DND-41 (cell line): ENCODE results near the gene TAB3.
"Not testable (repeated sequence)": the region's sequence is repeated elsewhere in the genome, so short reads cannot be mapped to it uniquely, and the experiment has no call there.

Source experiments
- ATAC-seq: fragments of 200-7000 bp; cut with Tn5 transposase; 3 replicates; pipeline ENCODE4 v1.9.1; 2021; ENCODE audit warnings: low read depth; ENCODE audit not compliant: insufficient read depth
- DNase-seq: peaks from one replicate; pipeline ENCODE4 v3.0.0-alpha.2; 2020
- H2AFZ ChIP-seq: 2 replicates; pipeline ENCODE4 v1.6.0; 2012; ENCODE audit warnings: low read depth, low read length
- H3K27ac ChIP-seq: 2 replicates; pipeline ENCODE4 v1.5.1; 2012; ENCODE audit warnings: low read length, inconsistent platforms
- H3K27me3 ChIP-seq: fragments of 200-600 bp; sonication (generic); 2 replicates; pipeline ENCODE4 v1.6.0; 2012; ENCODE audit warnings: low read length, mild to moderate bottlenecking, inconsistent platforms; ENCODE audit not compliant: insufficient read depth, poor library complexity
- H3K36me3 ChIP-seq: 2 replicates; pipeline ENCODE4 v1.5.1; 2012; ENCODE audit warnings: low read length, inconsistent platforms; ENCODE audit not compliant: insufficient read depth
- H3K4me1 ChIP-seq: 2 replicates; pipeline ENCODE4 v1.5.1; 2012; ENCODE audit warnings: mild to moderate bottlenecking, low read length; ENCODE audit not compliant: insufficient read depth
- H3K4me2 ChIP-seq: 2 replicates; pipeline ENCODE4 v1.6.0; 2012; ENCODE audit warnings: mild to moderate bottlenecking, moderate library complexity, low read length, inconsistent platforms; ENCODE audit not compliant: insufficient read depth
- H3K4me3 ChIP-seq, 2 experiments: fragments of 200-600 bp in 1 of 2; shearing (Covaris generic) in 1 of 2; 2 replicates each; pipeline ENCODE4 v1.5.1; 2012 to 2016; ENCODE audit warnings: inconsistent platforms in 2 of 2, low read length in 2 of 2, mild to moderate bottlenecking in 2 of 2, low read depth in 1 of 2, moderate library complexity in 1 of 2
- H3K79me2 ChIP-seq: 2 replicates; pipeline ENCODE4 v1.6.0; 2012; ENCODE audit warnings: low read length, inconsistent platforms; ENCODE audit not compliant: insufficient read depth
- H3K9ac ChIP-seq: 2 replicates; pipeline ENCODE4 v1.6.0; 2012; ENCODE audit warnings: low read depth, mild to moderate bottlenecking, inconsistent platforms, low read length, moderate library complexity
- H3K9me3 ChIP-seq: 2 replicates; pipeline ENCODE4 v1.5.1; 2012; ENCODE audit warnings: low read length, moderate library complexity, mild to moderate bottlenecking, inconsistent platforms; ENCODE audit not compliant: insufficient read depth, severe bottlenecking
- H4K20me1 ChIP-seq: 2 replicates; pipeline ENCODE4 v1.6.0; 2012; ENCODE audit warnings: low read length; ENCODE audit not compliant: insufficient read depth
- EZH2 ChIP-seq: IDR thresholded peaks from 3 replicates; pipeline ENCODE4 v1.6.1; 2012; ENCODE audit warnings: borderline replicate concordance, low read depth, mild to moderate bottlenecking, moderate library complexity, low read length, inconsistent platforms; ENCODE audit not compliant: severe bottlenecking
- TF ChIP-seq, protein P1 (sequence below): IDR thresholded peaks from 2 replicates; pipeline ENCODE4 v1.5.1; 2012; ENCODE audit warnings: borderline replicate concordance, low read length, moderate library complexity, mild to moderate bottlenecking; ENCODE audit not compliant: poor library complexity, severe bottlenecking; ENCODE audit errors: extremely low read depth

Gene TAB3

DNA sequence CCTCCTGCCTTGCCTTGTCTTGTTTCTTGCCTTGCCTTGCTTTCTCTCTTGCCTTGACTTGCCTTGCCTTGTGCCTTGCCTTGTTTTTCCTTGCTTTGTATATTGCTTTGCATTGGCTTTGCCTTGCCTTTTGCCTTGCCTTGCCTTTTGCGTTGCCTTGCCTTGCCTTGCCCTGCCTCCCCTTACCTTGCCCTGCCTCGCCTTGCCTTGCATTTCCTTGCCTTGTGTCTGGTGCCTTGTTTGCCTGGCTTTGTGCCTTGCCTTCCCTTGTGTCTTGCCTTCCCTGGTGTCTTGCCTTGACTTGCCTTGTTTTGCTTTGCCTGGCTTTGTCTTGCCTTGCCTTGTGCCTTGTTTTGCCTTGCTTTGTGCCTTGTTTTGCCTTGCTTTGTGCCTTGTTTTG is 89.7 kb downstream of the TAB3 start:
- no peak for ATAC-seq
- Histone ChIP-seq H3K79me2 (no peaks in the 10 kb centered on the region), H4K20me1 (no peaks in the 10 kb centered on the region), H3K27me3 (no peaks in the 10 kb centered on the region), H3K4me3 (no peak overlapping the region), H3K4me1 (no peaks in the 10 kb centered on the region), H2AFZ (no peak overlapping the region), H3K4me2 (no peak overlapping the region), H3K27ac (no peak overlapping the region), H3K9me3 (peaks cover 11% of the 10 kb centered on the region), H3K36me3 (no peaks in the 10 kb centered on the region), H3K9ac (no peak overlapping the region)
- no peak for TF ChIP-seq EZH2
- TF ChIP-seq, protein P1, sequence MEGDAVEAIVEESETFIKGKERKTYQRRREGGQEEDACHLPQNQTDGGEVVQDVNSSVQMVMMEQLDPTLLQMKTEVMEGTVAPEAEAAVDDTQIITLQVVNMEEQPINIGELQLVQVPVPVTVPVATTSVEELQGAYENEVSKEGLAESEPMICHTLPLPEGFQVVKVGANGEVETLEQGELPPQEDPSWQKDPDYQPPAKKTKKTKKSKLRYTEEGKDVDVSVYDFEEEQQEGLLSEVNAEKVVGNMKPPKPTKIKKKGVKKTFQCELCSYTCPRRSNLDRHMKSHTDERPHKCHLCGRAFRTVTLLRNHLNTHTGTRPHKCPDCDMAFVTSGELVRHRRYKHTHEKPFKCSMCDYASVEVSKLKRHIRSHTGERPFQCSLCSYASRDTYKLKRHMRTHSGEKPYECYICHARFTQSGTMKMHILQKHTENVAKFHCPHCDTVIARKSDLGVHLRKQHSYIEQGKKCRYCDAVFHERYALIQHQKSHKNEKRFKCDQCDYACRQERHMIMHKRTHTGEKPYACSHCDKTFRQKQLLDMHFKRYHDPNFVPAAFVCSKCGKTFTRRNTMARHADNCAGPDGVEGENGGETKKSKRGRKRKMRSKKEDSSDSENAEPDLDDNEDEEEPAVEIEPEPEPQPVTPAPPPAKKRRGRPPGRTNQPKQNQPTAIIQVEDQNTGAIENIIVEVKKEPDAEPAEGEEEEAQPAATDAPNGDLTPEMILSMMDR, result no peak
- no peak for DNase-seq

DNA sequence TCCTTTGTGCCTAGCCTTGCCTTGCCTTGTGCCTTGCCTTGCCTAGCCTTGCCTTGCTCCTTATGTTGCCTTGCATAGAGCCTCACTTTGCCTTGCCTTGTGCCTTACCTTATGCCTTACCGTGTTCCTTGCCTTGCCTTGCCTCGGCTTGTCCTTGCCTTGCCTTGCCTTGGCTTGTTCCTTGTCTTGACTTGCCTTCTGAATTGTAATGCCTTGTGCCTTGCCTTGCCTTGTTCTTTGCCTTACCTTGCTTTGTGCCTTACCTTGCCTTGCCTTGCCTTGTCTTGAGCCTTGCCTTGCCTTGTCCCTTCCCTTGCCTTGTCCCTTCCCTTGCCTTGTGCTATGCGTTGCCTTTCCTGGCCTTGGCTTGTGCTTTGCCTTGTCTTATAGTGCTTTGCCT is 90.2 kb downstream of the TAB3 start:
- no peak overlapping the region for H3K9ac ChIP-seq
- H3K4me3 ChIP-seq, result no peak overlapping the region
- no peak for DNase-seq
- H3K4me2 ChIP-seq, result no peak overlapping the region
- no peak overlapping the region for H2AFZ ChIP-seq
- no peak for TF ChIP-seq EZH2
- TF ChIP-seq, protein P1, result no peak
- no peaks in the 10 kb centered on the region for H3K4me1 ChIP-seq
- H3K79me2 ChIP-seq, result no peaks in the 10 kb centered on the region
- H3K27me3 ChIP-seq, result no peaks in the 10 kb centered on the region
- peaks cover 11% of the 10 kb centered on the region for H3K9me3 ChIP-seq
- ATAC-seq, result no peak
- H4K20me1 ChIP-seq, result no peaks in the 10 kb centered on the region
- H3K36me3 ChIP-seq, result no peaks in the 10 kb centered on the region
- H3K27ac ChIP-seq, result no peak overlapping the region

DNA sequence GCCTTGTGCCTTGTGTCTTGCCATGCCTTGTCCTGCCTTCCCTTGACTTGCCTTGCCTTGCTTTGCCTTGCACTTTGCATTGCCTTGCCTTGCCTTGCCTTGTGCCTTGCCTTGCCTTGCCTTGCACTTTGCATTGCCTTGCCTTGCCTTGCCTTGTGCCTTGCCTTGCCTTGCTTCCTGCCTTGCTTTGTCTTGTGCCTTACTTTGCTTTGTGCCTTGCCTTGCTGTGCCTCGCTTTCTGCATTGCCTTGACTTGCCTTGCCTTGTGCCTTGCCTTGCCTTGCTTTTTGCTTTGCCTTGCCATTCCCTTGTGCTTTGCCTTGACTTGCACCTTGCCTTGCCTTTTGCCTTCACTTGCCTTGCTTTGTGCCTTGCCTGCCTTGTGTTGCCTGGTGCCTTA is 91.8 kb downstream of the TAB3 start:
- peaks cover 12% of the 10 kb centered on the region for H3K9me3 ChIP-seq
- not testable (repeated sequence) for H3K27ac ChIP-seq

DNA sequence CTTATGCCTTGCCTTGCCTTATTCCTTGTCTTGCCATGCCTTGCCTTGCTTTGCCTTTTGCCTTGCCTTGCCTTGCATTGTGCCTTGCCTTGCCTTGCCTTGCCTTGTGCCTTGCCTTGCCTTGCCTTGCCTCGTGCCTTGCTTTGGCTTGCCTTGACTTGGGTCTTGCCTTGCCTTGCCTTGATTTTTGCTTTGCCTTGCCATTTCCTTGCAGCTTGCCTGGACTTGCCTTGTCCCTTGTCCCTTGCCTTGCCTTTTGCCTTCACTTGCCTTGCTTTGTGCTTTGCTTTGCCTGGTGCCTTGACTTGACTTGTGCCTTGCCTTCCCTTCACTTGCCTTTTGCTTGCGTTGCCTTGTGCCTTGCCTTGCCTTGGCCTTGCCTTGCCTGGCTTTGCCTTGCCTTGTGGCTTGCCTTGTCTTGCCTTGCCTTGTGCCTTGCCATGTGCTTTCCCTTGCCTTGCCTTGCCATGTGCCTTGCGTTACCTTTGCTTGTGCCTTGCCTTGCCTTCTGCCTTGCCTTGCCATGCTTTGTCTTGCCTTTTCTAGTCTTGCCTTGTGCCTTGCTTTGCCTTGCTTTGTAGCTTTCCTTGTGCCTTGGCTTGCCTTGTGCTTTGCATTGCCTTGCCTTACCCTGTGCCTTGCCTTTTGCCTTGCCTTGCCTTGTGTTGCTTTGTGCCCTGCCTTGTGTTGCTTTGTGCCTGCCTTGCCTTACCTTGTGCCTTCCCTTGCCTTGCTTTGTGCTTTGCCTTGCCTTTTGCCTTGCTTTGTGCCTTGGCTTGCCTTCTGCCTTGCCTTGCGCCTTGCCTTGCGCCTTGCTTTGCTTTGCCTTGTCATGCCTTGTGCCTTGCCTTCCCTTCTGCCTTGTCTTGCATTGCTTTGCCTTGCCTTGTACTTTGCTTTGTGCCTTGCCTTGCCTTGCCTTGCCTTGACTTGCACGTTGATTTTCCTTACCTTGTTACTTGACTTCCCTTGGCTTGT is 92.8 kb downstream of the TAB3 start:
- no peak overlapping the region for H3K9ac ChIP-seq
- no peak overlapping the region for H3K4me2 ChIP-seq
- H3K27me3 ChIP-seq, result no peaks in the 10 kb centered on the region
- DNase-seq (no peak), ATAC-seq (no peak)
- TF ChIP-seq, protein P1, result no peak
- no peak overlapping the region for H3K27ac ChIP-seq
- H3K4me3 ChIP-seq, result no peak overlapping the region
- no peaks in the 10 kb centered on the region for H4K20me1 ChIP-seq
- no peaks in the 10 kb centered on the region for H3K79me2 ChIP-seq
- no peaks in the 10 kb centered on the region for H3K36me3 ChIP-seq
- H3K4me1 ChIP-seq, result no peaks in the 10 kb centered on the region
- peaks cover 14% of the 10 kb centered on the region for H3K9me3 ChIP-seq
- no peak overlapping the region for H2AFZ ChIP-seq

More for the DNA sequence above, 91.8 kb downstream of the TAB3 start:
- H3K4me1 ChIP-seq, H2AFZ ChIP-seq, H3K9ac ChIP-seq, DNase-seq, H3K36me3 ChIP-seq, H3K27me3 ChIP-seq, H3K4me2 ChIP-seq, H4K20me1 ChIP-seq, H3K79me2 ChIP-seq, ATAC-seq, H3K4me3 ChIP-seq: not testable (repeated sequence)
